Measurements from ENCODE around the gene TRAF3. TPM values are rescaled to one million over a fixed set of nuclear protein-coding genes. Genes with fewer than 3 reads are reported as not detected.
"Not testable (repeated sequence)": the region's sequence is repeated elsewhere in the genome, so short reads cannot be mapped to it uniquely, and the experiment has no call there.

Gene TRAF3
- total RNA-seq, 1 experiment from 2014 or later = 14.0 TPM

DNA sequence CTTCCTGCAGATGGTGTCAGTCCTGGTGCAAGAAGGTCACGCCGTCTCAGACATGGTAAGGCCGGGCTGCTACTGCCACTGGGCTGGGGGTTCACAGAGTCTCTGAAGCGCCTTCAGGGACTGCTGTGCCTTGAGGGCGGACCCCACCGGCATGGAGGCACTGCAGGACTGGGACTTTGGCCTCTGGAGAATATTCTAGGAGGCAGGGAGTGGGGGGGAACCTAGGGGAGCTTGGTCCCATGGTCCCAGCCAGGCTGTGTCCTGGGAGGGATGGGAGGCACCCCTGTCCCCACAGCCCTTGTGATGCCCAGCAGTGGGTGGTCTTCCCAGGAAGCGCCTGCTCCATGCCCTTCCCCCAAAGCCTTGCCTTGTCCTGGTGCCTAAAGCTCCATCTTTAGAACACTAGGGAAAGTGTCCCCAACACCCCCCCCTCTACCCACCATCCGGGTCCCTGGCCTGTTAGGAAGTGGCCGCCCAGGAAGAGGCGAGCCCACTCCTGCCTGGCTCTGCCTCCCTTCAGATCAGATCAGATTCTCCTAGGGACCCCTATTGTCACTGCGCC is 146.8 kb downstream of the TRAF3 start:
- DNase-seq (ENCODE audit: low spot score) = no peak

DNA sequence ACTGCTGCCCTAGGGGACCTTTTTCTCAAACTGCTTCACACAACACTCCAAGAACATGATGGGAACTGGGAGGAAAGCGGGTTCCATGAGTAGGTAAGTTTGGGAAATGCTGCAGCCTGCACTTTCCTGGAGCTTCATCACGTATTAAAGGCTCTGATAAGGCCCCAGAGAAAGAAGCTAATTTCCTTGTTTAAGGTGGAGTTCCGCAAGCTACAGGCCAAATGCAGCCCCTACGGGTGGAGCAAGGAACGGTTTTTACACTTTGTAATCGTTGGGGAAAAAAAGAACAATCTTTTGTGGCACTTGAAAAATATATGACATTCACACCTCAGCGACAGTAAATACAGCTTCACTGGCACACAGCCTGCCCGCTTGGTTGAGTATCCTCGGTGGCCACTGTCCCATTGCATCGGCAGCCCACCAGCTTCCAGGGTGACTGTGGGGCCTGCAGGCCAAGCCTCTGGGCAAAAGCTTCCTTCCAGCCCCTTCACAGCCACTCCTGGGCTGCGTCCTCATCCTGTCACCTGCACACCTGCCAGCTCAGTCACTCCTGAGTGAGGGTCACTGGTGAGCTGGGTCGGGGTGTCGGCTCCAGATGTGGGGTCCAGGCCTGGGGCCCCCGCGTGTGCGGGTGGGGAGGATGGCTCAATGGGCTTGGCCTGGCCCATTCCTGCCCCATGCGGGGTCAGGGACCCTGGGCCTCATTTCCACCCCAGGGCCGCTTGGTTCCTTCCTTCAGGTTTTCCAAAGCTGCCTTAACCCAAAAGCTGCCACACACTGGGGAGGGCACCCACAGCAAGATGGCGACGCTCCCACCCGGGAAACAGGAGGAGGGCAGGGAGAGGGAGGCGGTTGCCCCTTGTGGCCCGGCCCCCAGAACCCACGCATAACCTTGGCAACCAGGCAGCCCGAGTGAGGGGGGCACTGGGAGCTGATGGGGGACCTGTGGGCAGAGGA is 147.7 kb downstream of the TRAF3 start:
- no peak for DNase-seq (ENCODE audit: low spot score)

DNA sequence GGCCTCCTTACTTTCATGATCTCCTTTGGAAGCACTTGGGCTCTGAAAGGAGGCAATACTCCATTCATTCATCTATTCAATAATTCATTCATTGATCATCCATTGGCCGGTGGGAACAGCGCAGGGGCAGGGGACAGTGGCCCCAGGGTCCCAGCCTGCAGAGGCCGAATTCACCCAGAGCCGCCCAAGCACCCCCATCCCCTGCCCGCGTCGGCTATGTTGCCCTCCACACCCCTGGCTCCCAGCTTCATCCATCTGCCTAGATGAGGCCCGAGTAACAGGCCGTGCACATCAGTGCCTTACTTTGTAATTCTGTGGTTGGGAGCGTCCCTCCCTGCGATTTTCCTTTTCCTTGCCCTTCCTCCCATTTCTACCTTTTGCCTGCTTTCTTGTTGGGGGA is 148.4 kb downstream of the TRAF3 start:
- DNase-seq (ENCODE audit: low spot score) = no peak

DNA sequence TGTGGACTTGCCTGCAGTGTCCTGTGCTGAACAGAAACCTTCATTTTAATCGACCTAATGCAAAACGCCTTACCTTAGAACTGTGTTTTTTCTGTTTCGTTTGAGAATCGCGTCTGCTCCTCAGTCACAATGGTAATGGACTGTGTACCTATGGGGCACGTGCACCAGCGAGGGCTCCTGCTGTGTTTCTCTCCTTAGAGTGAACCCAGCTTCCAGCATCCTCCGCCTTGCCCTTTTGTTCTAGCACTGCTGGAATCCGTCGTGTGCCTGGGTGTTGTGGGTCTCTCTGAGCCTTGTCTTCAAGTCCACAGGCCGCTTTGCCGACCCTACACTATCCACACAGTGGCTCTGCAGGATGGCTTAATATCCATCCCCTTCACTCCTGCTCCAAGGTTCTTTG is 148.9 kb downstream of the TRAF3 start:
- no peak for DNase-seq (ENCODE audit: low spot score)

DNA sequence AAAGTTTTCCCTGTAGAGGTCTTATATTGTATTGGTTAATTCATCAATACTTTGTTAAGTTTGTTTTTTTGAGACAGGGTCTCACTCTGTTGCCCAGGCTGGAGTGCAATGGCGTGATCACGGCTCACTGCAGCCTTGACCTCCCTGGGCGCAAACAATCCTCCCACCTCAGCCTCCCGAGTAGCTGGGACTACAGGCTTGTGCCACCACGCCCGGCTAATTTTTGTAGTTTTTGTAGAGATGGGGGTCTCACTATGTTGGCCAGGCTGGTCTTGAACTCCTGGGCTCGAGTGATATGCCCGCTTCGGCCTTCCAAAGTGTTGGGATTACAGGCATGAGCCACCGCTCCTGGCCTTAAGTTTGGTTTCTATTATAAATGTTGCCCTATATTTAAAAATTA is 149.6 kb downstream of the TRAF3 start:
- not testable (repeated sequence) for DNase-seq (ENCODE audit: low spot score)

DNA sequence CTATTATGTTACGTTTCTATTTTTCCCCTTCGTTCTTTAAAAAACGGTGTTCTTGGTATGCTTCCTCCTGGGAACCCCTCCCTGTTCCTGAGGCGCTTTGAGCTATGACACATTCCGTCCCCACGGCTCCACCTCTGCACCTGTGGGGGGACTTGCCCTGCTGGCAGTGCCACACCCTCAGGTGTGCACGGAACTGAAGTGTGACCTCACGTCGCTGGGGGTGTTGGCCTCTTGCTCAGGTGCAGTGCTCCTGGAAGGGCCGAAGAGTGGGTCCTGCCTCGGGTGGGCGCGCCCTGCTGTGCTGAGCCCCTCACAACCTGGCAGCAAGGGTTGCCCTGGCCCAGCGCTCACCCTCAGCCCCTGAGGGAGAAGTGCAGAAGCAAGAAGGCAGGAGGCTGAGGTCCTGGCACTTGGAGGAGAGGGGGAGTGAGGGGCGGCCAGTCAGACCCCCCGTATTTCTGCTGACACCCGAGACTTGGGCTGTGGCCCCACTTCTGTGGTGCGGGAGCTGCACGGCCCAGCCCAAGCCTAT is 150.2 kb downstream of the TRAF3 start:
- no peak for DNase-seq (ENCODE audit: low spot score)

DNA sequence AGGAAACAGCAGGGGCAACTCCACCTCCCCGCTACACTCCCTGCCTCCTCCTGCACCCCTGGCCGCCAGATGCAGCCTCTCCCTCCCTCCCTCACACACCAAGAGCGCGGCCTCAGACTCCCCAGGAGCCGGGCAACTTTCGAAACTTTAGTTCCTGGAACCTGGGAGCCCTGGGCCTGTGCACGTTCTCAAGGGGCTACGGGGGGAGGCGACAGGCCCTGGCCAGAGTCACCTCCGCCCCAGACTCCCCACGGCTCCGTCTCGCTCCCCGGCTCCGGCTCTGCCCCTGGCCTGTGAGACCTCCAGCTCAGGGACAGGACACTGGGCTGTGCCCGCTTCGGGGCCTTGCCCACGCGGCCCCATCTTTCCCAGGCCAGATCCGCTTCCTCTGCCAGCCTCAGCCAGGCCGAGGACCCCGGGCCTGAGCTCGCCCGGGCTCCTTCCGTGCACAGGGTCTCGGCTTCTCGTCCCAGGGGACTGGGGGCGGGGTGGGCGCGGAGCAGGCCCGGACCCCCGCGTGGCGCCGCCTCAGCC is 150.7 kb downstream of the TRAF3 start:
- DNase-seq (ENCODE audit: low spot score) = no peak

DNA sequence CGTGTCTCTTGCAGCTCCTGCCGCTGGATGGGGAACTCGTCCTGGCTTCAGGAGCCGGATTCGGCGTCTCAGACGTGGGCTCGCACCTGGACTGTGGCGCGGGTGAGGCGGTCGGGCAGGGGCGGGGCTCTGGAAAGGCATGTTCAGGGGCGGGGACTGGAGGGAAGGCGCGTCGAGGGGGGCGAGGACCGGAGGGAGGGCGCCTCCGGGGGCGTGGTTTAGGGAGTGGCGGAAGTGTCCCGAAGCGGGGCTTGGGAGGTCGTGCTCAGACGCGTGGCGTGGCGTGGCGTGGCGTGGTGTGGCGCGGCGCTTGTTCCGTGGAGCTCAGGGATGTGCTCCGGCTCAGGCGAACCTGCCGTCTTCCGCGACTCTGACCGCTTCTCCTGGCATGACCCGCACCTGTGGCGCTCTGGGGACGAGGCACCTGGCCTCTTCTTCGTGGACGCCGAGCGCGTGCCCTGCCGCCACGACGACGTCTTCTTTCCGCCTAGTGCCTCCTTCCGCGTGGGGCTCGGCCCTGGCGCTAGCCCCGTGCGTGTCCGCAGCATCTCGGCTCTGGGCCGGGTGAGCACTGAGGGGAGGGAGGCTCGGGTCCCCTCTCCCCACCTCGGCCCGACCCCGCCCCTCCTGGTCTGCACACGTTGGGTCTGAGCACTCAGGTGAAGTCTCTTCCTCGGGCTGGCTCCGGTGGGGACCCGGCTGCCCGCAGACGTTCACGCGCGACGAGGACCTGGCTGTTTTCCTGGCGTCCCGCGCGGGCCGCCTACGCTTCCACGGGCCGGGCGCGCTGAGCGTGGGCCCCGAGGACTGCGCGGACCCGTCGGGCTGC is 151.4 kb downstream of the TRAF3 start:
- no peak for DNase-seq (ENCODE audit: low spot score)

DNA sequence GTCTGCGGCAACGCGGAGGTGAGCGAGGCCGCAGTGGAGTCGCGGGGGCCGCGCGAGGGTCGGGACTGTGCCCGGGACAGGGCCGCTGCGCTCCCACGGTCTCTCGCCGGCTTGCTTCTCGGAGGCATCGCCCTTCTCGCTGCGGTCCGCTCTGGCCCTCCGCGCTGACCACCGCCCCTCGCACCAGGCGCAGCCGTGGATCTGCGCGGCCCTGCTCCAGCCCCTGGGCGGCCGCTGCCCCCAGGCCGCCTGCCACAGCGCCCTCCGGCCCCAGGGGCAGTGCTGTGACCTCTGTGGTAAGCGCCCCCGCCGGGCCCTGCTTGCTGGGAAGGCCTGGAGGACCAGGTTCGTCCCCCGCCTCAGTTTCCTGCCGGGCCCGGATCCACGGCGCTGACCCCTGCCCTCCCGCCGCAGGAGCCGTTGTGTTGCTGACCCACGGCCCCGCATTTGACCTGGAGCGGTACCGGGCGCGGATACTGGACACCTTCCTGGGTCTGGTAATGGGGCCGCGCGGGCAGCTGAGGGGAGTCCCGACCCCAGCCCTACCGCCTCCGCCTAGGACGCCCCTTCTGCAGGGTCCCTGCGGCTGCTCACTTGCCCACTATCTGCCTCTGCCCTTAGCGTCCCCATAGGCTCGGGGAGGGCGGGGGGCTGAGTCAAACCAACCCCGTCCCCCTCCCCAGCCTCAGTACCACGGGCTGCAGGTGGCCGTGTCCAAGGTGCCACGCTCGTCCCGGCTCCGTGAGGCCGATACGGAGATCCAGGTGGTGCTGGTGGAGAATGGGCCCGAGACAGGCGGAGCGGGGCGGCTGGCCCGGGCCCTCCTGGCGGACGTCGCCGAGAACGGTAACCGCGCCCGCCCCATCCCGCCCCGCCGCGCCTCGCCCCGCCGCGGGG is 152.2 kb downstream of the TRAF3 start:
- DNase-seq (ENCODE audit: low spot score) = no peak

DNA sequence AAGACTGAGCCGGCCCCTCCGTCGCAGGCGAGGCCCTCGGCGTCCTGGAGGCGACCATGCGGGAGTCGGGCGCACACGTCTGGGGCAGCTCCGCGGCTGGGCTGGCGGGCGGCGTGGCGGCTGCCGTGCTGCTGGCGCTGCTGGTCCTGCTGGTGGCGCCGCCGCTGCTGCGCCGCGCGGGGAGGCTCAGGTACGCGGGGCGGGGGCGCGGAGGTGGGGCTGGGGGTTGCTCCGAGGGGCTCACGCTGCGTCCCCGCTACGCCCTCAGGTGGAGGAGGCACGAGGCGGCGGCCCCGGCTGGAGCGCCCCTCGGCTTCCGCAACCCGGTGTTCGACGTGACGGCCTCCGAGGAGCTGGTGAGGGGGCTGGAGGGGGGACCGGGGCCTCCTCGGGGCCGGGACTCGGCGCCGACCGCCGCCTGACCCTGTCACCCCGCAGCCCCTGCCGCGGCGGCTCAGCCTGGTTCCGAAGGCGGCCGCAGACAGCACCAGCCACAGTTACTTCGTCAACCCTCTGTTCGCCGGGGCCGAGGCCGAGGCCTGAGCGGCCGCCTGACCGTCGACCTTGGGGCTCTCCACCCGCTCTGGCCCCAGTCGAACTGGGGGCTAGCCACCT is 153.0 kb downstream of the TRAF3 start:
- no peak for DNase-seq (ENCODE audit: low spot score)

DNA sequence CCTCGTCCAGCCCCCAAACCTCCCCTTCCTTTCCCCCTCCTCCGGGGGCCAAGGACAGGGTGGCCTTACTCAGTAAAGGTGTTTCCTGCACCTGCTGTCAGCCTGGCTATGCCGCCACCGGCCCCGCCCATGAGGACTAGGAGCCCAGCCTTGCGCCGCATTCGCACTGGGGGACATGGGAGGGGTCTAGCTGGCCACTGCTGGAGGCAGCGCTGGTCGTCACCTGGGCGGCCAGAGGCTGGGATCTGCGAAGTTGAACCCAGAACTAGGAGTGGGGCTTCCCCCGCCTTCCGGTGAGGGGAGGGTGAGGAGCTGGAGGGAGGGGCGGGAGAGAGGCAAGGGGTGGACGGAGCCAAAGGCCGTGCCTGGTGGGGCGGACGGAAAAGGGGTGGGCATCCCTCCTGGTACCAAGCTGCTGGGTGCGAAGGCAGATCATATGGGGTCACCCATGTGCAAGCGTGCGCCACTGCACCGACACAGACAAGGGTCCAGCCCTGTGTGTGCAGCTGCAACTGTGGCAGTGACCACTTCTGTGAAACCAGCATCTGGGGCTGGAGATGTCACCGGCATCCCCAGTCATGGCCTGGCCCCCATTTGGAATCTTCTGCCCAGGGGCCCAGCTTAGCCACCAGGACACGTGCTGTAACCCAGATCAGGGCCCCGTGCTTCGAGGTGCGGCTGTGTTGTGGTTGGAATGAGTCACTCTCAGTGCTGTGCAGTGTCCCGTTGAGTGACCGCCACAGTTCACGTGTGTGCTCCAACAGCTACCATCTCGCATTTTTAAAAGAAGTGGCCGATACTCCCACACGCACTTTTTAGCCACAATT is 153.7 kb downstream of the TRAF3 start:
- DNase-seq (ENCODE audit: low spot score) = peak; percentile 74

DNA sequence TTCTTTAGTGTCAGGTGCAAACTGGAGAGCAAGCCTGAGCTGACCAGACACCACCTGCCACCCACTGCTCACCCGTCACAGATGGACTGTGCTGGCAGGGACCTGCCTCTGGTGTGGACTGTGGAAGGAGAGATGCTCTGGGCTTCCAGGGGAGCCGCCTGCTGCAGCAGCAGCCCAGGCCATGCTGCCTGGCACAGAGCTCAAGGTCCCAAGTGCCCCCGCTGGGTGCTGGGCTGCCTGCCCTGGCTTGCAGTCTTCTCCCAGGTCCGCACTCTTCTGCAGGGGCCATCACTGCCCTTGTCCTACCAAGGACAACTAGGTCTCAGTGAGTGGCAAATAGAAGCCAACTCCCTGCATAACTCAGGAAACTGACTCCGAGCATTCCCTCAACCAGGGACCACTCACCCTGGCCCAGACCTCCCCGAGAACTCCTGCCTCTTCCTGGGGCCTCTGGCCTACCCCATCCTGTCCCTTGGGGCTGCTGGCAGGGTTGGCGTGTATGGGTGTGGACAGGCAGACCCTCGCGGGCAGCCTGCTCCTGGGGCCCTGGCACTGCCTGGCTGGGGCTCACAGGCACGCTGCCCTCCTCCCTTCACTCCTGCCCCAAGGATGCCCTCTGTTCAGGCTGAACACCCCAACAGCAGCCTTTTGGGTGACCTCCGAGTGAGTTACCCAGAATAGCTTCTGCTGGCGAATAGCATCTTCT is 154.5 kb downstream of the TRAF3 start:
- no peak for DNase-seq (ENCODE audit: low spot score)

DNA sequence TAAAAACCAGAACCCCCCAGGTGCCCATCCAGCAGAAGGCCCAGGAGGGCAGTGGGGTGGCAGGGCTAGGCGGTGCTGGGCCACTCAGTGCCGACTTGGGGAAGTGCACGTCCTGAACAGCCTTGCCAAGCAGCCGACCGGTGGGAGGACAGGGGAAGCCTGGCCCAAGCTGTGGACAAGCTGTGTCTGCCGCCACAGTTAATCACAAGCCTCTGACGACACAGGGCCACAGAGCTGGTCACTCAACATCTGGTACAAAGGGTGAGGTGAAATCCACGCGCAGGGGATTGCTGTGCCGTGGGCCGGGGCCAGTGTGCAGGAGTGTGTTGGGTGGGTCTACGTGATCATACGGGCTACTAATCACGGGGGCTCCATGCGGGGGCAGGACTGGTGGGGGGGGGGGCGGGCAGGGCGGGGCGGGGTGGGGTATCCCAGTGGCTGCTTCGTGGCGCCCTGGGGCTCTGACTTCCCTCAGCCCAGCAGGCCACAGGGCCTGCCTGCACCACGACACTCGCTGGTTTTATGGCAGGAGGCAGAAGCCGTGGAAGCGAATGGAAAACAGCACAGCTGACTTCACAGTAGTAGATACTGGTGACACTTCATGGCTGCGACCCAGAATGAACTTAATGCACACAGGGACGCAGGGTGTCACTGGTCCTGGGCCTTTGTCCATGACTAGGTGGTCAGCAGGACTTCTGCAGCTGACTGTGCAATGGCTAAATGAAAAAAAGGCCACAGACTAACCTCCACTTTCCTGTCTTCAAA is 155.4 kb downstream of the TRAF3 start:
- DNase-seq (ENCODE audit: low spot score) = no peak

DNA sequence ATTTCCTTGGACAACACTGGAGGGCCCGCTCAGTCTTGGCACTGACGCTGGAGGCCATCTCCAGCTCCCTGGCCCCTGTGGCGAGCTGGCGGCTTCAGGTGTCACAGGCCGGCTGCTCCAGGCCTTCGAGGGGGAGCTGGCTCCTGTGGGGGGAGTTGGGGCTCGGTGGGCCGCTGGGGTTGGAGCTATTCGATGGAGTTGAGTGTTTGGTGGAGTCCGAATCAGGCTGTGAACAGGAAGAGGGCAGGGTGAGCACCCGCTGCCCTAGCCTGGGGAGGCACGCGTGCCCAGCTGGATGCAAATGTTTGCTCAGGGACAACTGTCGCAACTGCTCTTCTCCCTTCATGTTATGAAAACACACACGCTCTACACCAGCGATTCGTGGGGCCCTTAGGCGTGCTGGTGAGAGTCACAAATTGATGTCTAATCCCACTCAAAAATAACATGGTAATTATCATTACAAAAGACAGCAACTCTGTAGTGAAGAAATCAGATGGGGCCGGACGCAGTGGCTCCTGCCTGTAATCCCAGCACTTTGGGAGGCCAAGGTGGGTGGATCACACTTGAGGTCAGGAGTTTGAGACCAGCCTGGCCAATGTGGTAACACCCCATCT is 156.5 kb downstream of the TRAF3 start:
- DNase-seq (ENCODE audit: low spot score) = no peak

DNA sequence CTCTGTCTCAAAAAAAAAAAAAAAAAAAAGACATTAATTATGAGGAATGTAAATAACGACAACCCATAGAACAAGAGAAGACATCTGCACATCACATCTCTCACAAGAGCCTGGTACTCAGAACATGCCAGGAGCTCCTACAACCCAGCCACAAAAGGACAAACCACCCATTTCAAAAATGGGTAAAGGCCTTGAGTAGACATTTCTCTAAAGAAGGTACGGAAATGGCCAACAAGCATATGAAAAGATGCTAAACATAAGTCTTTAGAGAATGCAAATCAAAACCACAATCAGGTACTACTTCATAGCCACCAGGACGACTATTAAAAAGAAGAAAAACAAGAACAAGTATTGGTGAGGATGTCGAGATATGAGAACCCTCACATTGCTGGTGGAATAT is 158.5 kb downstream of the TRAF3 start:
- no peak for DNase-seq (ENCODE audit: low spot score)

DNA sequence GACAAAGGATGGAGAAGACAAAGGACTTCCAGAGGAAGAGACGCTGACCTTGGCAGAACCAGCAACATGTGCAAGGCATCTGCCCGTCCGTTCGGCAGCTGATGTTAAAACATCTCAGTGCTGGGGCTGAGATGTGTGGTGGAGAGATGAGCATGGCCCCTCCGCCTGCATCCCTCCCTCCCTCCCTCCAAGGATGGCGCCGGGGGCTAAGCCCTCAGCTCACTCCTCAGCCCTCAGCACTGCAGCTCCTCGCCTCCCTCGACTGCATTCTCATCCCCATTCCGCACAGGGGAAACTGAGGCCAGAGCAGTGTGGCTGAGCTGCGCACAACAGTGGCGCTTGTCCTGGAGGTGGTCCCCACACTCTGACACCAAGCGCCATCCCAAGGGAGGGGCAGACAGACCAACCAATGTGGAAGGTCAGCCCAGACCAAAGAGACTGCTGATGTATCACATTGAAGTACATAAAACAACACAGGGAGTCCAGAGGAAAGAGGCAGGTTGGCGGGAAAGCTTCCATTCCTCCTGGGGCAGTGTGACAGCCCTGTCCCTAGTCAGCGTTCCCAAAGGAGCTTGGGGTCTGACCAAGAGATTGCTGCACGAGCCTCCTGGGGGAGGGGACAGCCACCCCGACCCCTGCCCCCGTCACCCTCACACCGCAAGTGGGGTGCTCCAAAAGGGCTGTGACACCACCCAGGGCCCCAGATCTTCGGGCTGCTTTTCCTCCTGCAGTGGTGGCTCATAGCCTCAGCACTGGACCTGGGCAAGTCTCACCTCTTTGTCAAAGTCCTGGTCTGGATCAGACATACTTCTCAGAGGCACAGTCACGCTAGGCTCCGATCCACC is 160.3 kb downstream of the TRAF3 start:
- no peak for DNase-seq (ENCODE audit: low spot score)

DNA sequence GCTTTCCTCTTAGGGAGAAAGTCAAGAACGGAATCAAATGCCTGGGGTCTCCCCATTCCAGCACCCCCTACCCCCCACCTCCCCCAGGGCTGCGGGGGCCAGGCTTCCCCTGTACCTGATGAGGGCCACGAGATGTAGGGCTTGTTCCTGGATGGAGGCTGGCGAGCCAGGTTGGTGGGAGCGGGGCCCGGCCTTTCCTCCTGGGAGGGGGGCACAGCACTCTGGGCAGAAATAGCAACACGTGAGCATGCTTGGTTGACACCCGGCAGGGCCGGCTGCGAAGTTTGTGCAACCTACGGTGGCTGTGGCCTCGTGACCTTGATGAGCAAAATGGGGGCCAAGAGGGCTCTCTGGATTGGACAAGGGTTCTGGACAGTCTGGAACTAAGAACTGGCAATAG is 160.9 kb downstream of the TRAF3 start:
- DNase-seq (ENCODE audit: low spot score) = no peak
